ENCODE measurements around the gene TRIM33.

GRCh38 chr1:114502080-114502479 is 8.9 kb downstream of the TRIM33 start:
- TF ChIP-seq EZH2 (IDR thresholded peaks at IDR 0.05; ENCODE audit: borderline replicate concordance, insufficient read depth, low read length, poor library complexity, severe bottlenecking) (no peak), POLR2AphosphoS5 (IDR thresholded peaks at IDR 0.05) (no peak), REST (IDR thresholded peaks at IDR 0.05; ENCODE audit: borderline replicate concordance) (no peak)
- TF ChIP-seq, protein P1, sequence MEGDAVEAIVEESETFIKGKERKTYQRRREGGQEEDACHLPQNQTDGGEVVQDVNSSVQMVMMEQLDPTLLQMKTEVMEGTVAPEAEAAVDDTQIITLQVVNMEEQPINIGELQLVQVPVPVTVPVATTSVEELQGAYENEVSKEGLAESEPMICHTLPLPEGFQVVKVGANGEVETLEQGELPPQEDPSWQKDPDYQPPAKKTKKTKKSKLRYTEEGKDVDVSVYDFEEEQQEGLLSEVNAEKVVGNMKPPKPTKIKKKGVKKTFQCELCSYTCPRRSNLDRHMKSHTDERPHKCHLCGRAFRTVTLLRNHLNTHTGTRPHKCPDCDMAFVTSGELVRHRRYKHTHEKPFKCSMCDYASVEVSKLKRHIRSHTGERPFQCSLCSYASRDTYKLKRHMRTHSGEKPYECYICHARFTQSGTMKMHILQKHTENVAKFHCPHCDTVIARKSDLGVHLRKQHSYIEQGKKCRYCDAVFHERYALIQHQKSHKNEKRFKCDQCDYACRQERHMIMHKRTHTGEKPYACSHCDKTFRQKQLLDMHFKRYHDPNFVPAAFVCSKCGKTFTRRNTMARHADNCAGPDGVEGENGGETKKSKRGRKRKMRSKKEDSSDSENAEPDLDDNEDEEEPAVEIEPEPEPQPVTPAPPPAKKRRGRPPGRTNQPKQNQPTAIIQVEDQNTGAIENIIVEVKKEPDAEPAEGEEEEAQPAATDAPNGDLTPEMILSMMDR (IDR thresholded peaks at IDR 0.05; ENCODE audit: poor library complexity, severe bottlenecking): no peak
